Skin of body (tissue), 3 donors: ENCODE data around the gene FGFBP3. TPM values are rescaled to one million over a fixed set of nuclear protein-coding genes. Genes with fewer than 3 reads are reported as not detected.

Experiments
- DNase-seq: peaks from one replicate; lab custom pipeline; 2025; lab: John Stamatoyannopoulos, UW
- small RNA-seq: library from RNA; depleted of rRNA; stranded (forward); fragments of <200 nt; gene quantifications from one replicate; pipeline ENCODE3, GENCODE V24; 2014; ENCODE audit warnings: low replicate concordance
- total RNA-seq: library from RNA; depleted of rRNA; stranded (reverse); fragments of >200 nt; gene quantifications from one replicate; pipeline ENCODE4 v1.2.3, GENCODE V29; 2014

The FGFBP3 gene
- total RNA-seq, 1 donor from 2014 or later = 1.2 TPM

DNA sequence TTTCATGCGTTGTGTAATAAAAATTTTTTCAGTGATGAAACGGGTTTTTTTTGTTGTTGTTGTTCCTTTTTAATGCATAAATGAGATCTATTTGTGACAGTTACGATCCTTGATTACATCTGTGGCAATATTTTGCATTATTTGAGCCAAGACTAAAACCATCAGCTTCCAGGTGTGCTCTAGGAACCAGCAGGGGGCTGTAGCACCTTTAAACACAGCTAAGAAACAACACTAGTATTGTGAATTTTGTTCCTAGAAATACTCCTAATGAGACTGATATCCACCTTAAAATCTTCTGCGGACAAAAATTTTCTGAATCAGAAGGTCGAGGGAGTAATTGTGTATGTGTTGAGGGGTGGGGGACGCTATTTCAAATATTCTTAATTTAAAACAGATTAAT lies 52.6 kb downstream of the FGFBP3 start:
- no peak for DNase-seq

Small RNA genes within 50 kb of the gene (small RNA-seq; reads per million reads assigned to genes)
- not detected for gene AL359198.2

Other genes with a start within 250 kb of the FGFBP3 start
- gene TNKS2, start 111.1 kb downstream of the FGFBP3 start, total RNA-seq = 61.3 TPM
- gene BTAF1, start 14.3 kb upstream of the FGFBP3 start, total RNA-seq = 59.1 TPM